Measurements from ENCODE around the gene BANP.
A peak's percentile ranks its signal among the peaks of the same experiment; 100 is the strongest.

Gene BANP

DNA sequence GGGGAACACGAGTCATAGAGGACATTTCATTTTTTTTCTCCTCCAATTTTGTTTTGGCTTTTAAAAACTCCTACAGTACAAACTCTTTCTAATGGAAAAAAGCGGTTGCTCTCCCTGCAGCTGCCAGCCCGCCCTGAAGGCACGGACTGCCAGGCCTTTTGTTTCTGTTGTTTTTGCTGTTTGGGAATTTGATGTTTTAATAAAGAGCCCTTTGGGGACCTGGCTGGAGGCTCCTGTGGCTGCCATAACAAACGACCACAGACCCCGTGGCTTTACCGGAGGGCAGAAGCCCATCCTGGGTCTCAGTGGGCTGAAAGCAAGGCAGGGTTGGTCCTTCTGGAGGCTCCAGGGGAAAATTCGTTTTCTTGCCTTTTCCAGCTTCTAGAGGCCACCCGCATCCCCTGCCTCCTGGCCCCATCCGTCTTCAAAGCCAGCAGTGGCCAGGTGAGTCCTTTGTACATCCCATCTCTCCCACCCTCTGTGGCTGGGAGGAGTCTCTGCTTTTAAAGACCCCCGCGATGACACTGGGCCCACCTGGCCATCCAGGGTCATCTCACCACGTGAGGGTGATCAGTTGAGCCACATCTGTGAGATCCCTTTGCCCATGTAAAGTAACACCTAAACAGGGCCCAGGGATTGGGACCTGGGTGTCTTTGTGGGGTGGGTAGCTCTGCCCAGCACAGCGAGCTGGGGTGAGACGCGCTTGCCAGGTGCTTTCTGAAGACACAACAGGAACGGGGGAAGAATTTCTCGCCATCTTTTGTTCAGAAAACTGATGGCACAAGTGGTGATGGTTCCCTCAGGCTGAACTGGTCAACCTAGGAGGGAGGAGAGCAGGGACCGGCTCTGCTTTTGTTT lies 113.9 kb downstream of the BANP start:
- TF ChIP-seq, protein P1, sequence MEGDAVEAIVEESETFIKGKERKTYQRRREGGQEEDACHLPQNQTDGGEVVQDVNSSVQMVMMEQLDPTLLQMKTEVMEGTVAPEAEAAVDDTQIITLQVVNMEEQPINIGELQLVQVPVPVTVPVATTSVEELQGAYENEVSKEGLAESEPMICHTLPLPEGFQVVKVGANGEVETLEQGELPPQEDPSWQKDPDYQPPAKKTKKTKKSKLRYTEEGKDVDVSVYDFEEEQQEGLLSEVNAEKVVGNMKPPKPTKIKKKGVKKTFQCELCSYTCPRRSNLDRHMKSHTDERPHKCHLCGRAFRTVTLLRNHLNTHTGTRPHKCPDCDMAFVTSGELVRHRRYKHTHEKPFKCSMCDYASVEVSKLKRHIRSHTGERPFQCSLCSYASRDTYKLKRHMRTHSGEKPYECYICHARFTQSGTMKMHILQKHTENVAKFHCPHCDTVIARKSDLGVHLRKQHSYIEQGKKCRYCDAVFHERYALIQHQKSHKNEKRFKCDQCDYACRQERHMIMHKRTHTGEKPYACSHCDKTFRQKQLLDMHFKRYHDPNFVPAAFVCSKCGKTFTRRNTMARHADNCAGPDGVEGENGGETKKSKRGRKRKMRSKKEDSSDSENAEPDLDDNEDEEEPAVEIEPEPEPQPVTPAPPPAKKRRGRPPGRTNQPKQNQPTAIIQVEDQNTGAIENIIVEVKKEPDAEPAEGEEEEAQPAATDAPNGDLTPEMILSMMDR (conservative IDR thresholded peaks at IDR 0.05; ENCODE audit: control insufficient read depth, insufficient read depth, low read depth, low read length): no peak
- peak; percentile 15 for DNase-seq (ENCODE audit: low read depth)
- no peak overlapping the region for H3K4me3 ChIP-seq (ENCODE audit: control insufficient read depth, low read depth, low read length)

DNA sequence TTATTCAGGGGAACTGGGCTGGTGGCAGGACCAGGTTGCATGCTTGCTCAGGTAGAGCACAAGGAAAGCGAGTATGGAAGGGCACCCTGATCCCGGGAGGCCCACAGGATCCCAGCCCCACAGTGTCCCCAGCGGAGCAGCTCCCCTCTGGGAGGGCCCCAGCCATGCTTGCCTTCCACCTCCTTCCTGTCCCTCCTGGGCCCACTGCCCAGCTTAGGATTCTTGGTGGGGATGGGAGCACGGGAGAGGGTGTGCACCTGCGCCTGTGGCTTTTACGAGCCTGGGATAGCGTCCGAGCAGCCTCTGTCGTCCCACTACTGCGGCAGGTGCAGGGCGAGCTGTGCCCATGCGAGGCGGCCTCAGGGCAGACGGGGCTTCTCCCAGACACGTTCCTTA lies 114.5 kb downstream of the BANP start:
- TF ChIP-seq, protein P1 (conservative IDR thresholded peaks at IDR 0.05; ENCODE audit: control insufficient read depth, insufficient read depth, low read depth, low read length): no peak
- no peak overlapping the region for H3K4me3 ChIP-seq (ENCODE audit: control insufficient read depth, low read depth, low read length)
- no peak for DNase-seq (ENCODE audit: low read depth)

DNA sequence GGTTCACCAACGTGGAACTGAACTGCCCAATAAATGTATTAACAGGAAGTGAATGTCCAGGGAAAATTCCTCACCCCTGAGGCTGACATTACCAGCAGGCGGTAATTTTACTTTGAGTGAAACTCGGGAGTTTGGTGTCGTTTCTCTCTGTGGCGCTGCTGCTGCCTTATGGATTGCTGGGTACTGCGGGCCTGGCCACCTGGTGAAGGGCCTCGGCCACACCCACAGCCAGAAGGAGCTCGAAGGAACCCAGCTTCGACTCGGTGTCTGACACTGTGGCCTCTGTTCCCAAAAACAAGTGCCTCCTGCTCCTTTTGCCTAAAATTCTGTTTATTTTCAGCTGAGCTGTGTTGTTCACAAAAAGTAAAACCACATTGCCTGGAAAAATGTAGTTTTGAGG lies 115.0 kb downstream of the BANP start:
- H3K4me3 ChIP-seq (ENCODE audit: control insufficient read depth, low read depth, low read length): no peak overlapping the region
- DNase-seq (ENCODE audit: low read depth): no peak
- TF ChIP-seq, protein P1 (conservative IDR thresholded peaks at IDR 0.05; ENCODE audit: control insufficient read depth, insufficient read depth, low read depth, low read length): no peak

DNA sequence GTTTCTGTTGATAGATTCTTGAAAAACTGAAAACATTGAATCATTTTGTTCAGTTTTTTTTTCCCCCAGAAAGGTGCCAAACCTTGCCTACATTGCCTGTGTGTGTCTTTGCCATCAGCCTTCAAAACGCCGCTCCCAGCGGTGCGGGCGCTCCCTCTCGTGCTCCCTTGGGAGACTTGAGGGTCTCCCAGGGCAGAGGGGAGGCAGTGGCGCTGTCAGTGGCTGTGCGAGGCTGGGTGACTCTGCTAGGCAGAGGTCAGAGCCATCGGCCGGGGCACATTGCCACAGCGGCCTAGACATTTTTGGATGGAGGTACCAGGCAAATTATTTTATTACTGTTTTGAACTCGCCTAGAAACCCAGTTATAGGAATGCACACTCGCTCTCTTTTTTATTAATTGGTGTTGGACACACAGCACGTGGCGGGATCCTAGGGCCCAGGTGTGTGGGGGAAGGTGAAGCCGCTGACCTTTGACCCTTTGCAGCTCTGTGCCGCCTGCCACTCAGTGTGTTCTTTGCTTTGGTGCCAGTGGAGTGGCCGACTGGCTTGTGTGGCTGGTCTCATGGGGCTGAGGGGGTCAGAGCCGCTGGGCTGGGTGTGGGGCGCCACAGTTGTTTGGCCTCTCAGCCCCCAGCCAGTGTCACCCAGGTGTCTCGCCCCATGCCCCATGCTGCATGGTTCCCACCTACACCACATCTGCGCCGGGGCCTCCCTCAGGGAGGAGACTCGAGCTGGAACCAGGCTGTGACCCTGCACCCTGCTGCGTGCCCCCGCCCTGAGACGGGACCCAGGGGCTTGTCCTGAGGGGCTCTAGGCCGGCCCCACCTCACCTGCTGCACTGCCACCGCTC lies 115.7 kb downstream of the BANP start:
- TF ChIP-seq, protein P1 (conservative IDR thresholded peaks at IDR 0.05; ENCODE audit: control insufficient read depth, insufficient read depth, low read depth, low read length): no peak
- no peak for DNase-seq (ENCODE audit: low read depth)
- H3K4me3 ChIP-seq (ENCODE audit: control insufficient read depth, low read depth, low read length): no peak overlapping the region

DNA sequence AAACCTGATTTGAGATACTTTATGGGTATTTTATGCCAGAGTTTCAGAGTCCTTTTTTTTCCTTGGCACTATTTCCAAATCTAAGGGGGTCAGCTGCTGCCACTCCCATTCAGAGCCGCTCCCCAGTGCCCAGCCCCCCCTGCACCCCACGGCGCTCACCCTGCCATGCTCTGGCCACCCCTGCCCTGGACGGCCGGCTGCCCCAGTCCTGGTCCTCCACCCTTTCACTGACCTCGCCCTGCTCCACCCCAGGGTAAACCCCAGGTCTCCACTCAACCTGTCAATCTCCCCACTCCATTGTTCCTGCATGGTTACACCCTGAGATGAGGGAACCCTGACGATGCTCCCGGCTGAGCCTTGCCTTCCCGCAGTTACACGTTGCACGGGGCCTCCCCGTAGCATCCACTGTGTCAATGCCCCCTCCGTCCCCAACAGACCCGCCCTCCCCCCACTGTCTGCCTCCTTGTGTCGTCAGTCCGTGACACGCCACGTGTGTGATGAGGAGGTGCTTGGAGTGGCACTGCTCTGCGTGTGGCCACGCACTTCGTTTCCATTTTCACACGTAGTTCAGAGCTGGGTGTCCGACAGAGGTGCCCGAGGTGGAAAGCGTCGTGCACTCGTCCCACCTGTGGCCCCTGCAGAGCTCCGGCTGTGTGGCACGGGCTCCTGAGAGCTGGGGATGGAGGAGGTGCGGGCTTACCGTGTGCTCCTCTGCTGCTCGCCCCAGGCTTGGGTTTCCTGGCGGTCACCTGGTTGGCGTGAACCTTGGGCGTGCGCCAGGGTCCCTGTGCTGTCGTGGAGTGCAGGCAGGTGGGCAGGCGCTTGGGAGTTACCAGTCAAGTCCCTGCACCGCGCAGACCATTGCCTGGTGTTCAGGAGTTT lies 116.5 kb downstream of the BANP start:
- H3K4me3 ChIP-seq (ENCODE audit: control insufficient read depth, low read depth, low read length): no peak overlapping the region
- DNase-seq (ENCODE audit: low read depth): no peak
- TF ChIP-seq, protein P1 (conservative IDR thresholded peaks at IDR 0.05; ENCODE audit: control insufficient read depth, insufficient read depth, low read depth, low read length): no peak

All from fibroblast of mammary gland (primary cell).